ENCODE results near the gene HSBP1. TPM values are rescaled to one million over a fixed set of nuclear protein-coding genes. Genes with fewer than 3 reads are reported as not detected.

HSBP1 gene
- 216 and 217 TPM in 2 replicates for total RNA-seq (2022)
- percentile 78 among the genes with signal in this experiment for Bru-seq, nascent RNA
- percentile 96 among the genes with signal in this experiment for BruChase-seq, experiment 1, labeled RNA remaining after a 6-hour chase
- percentile 86 among the genes with signal in this experiment for BruChase-seq, experiment 2, labeled RNA remaining after a 2-hour chase
- long read RNA-seq, full-length matches to known transcripts, result 902 of 1,100 reads
- long read RNA-seq, partial matches to known transcripts, result 2 of 1,100 reads
- long read RNA-seq, other reads (novel, unspliced or antisense), result 196 of 1,100 reads

DNA sequence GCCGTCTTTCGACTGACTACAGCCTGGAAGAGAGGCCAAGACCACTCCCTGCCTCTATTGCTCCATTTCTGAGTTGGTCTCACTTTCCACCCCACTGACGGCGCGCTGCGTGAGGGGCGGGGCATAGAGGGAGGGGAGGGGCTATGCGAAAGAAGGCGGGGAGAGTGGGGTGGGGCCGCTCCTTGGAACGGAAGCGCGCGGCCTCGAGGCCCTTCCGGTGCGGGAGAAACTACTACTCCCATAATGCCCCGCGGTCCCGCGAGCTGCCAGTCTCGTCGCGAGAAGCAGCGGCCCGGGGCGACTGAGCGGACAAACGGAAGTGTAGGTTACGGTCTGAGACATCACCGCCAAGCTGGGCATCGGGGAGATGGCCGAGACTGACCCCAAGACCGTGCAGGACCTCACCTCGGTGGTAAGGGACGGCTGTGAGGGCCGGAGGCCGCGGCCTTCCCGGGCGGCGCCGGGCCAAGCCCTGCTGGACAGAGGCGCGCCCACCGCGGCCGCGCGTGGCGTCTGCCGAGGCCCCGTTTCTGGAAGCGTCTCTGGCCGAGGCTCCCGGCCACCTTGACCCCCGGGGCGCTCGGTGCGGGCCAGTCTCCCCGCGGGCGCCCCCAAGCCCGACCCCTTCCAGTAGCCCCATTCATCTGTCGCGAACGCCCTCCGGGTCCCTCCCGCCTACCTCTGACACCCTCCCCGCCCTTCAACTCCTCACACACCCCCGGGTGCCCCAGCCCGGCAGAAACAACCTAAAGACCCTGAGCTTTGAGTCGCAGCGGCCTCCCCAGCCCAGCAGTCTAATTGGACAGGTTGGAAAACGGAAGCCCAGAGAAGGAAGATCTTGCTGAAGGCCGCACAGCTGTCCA lies at the start of gene HSBP1:
HSBP1 (plus strand) TSS at position 269 of the 863 bp plus-strand sequence; CDS start at position 368, 99 bp downstream.
- intact Hi-C loops (cut with micrococcal nuclease; ENCODE audit: unreplicated experiment), result no loop called here
- BruUV-seq (replicated peaks), result no TSS peak
- TF ChIP-seq, protein P1, sequence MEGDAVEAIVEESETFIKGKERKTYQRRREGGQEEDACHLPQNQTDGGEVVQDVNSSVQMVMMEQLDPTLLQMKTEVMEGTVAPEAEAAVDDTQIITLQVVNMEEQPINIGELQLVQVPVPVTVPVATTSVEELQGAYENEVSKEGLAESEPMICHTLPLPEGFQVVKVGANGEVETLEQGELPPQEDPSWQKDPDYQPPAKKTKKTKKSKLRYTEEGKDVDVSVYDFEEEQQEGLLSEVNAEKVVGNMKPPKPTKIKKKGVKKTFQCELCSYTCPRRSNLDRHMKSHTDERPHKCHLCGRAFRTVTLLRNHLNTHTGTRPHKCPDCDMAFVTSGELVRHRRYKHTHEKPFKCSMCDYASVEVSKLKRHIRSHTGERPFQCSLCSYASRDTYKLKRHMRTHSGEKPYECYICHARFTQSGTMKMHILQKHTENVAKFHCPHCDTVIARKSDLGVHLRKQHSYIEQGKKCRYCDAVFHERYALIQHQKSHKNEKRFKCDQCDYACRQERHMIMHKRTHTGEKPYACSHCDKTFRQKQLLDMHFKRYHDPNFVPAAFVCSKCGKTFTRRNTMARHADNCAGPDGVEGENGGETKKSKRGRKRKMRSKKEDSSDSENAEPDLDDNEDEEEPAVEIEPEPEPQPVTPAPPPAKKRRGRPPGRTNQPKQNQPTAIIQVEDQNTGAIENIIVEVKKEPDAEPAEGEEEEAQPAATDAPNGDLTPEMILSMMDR (IDR thresholded peaks at IDR 0.05; ENCODE audit: unreplicated experiment), result no peak
- Mint-ChIP-seq H3K36me3 (ENCODE audit: insufficient read depth, unreplicated experiment) (peaks cover 36% of the 10 kb centered on the region), H3K9me3 (ENCODE audit: low read depth, unreplicated experiment) (no peaks in the 10 kb centered on the region), H3K4me3 (ENCODE audit: low read depth, unreplicated experiment) (peak within 1 kb of the TSS; percentile 92), H3K27ac (ENCODE audit: unreplicated experiment) (peak within 1 kb of the TSS; percentile 78), H3K27me3 (ENCODE audit: unreplicated experiment) (no peaks in the 10 kb centered on the region), H3K4me1 (ENCODE audit: low read depth, unreplicated experiment) (peaks cover 20% of the 10 kb centered on the region)
- peak; percentile 97 for DNase-seq
- CTCF ChIA-PET, result interaction anchor here (0.5 kb wide), 1 partner anchor 89 kb away, joined by 3 read pairs; no protein-coding TSS in a partner anchor

DNA sequence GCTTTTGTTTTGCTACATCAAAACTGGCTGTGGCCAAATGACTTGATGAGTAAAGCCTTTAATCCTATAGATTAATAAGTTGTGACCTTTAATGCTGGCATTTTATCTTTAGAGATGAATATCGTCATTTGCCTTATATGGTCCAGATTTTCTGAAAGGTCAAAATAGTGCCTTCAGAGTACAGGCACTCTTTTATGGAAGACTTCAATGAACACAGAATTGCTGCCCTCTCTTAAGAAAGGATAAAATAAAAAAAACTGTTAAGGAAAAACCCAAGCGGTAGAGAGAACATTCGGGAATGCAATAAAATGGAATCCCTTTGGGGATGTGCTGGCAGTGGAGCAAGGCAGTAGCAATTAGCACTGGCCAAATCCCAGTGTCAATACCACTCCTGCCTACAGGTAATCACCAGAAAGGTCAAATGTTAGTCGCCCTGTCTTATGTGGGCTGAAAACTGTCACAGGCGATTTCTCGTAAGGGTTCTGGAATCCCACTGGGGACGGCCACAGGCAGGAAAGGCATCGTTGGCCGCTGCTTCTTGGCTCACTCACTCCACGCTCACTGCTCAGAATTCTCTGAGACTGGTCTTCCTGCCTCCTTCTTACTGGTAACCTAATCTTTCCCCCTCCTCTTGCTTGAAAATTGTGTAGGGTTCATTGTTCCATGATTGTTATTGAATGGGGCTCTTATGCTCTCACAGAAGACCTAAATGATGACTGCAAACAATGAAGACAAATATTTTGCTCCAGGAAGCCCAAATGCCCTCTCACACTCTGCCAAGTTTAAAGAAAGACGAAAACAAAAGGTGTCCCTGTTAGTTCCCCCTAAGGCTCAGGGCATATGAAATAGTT lies 45.4 kb upstream of the HSBP1 start:
- TF ChIP-seq, protein P1 (IDR thresholded peaks at IDR 0.05; ENCODE audit: unreplicated experiment), result no peak
- H3K9me3 Mint-ChIP-seq (ENCODE audit: low read depth, unreplicated experiment), result peaks cover 2% of the 10 kb centered on the region
- DNase-seq, result no peak
- no peak overlapping the region for H3K27ac Mint-ChIP-seq (ENCODE audit: unreplicated experiment)
- H3K27me3 Mint-ChIP-seq (ENCODE audit: unreplicated experiment), result no peaks in the 10 kb centered on the region
- intact Hi-C loops (cut with micrococcal nuclease; ENCODE audit: unreplicated experiment), result no loop called here
- no TSS peak for BruUV-seq (replicated peaks)
- no peaks in the 10 kb centered on the region for H3K36me3 Mint-ChIP-seq (ENCODE audit: insufficient read depth, unreplicated experiment)
- CTCF ChIA-PET, result no interaction called here
- no peaks in the 10 kb centered on the region for H3K4me1 Mint-ChIP-seq (ENCODE audit: low read depth, unreplicated experiment)
- H3K4me3 Mint-ChIP-seq (ENCODE audit: low read depth, unreplicated experiment), result no peak overlapping the region

DNA sequence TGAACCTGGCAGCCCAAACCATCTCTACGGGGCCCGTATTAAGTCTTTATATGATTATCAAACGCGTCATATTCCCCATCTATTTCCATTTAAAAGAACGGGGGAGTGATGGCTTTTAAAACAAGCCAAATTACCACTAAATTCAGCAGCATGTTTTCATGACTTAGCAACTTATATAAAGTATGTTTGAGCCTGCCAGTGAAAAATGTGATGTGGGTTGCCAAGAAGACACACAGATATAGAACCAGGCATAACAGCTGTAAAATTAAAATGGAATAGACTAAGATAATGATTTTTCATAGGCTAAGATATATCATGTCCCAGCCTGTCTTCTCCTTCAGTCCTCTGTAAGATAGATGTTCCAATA lies 44.8 kb upstream of the HSBP1 start:
- no peak overlapping the region for H3K27ac Mint-ChIP-seq (ENCODE audit: unreplicated experiment)
- TF ChIP-seq, protein P1 (IDR thresholded peaks at IDR 0.05; ENCODE audit: unreplicated experiment), result no peak
- H3K4me1 Mint-ChIP-seq (ENCODE audit: low read depth, unreplicated experiment), result no peaks in the 10 kb centered on the region
- peaks cover 2% of the 10 kb centered on the region for H3K9me3 Mint-ChIP-seq (ENCODE audit: low read depth, unreplicated experiment)
- no peak overlapping the region for H3K4me3 Mint-ChIP-seq (ENCODE audit: low read depth, unreplicated experiment)
- H3K36me3 Mint-ChIP-seq (ENCODE audit: insufficient read depth, unreplicated experiment), result no peaks in the 10 kb centered on the region
- CTCF ChIA-PET, result no interaction called here
- intact Hi-C loops (cut with micrococcal nuclease; ENCODE audit: unreplicated experiment), result no loop called here
- no peaks in the 10 kb centered on the region for H3K27me3 Mint-ChIP-seq (ENCODE audit: unreplicated experiment)
- DNase-seq, result no peak
- BruUV-seq (replicated peaks), result no TSS peak

DNA sequence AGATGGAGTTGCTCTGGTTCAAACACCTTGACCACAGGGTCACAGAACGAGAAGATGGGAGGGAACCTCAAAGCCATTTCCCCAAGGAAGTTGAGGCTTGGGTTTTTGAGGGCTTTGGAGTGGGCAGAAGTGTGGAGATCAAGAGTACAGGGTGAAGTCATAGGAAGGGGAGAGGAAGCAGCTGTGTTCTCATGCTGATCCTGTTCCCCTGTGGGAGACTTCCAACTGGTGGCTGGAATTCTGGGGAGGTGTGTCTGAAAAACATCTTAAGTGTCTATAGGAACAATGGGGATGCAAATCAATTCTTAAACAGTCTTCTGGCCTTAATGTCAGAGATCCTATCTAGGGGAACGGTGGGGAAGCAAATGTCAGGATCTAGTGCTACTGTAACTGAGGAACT lies 38.8 kb upstream of the HSBP1 start:
- no peak for DNase-seq
- intact Hi-C loops (cut with micrococcal nuclease; ENCODE audit: unreplicated experiment), result no loop called here
- Mint-ChIP-seq H3K9me3 (ENCODE audit: low read depth, unreplicated experiment) (no peaks in the 10 kb centered on the region), H3K36me3 (ENCODE audit: insufficient read depth, unreplicated experiment) (no peaks in the 10 kb centered on the region), H3K27me3 (ENCODE audit: unreplicated experiment) (peaks cover 11% of the 10 kb centered on the region), H3K27ac (ENCODE audit: unreplicated experiment) (no peak overlapping the region), H3K4me1 (ENCODE audit: low read depth, unreplicated experiment) (no peaks in the 10 kb centered on the region), H3K4me3 (ENCODE audit: low read depth, unreplicated experiment) (no peak overlapping the region)
- CTCF ChIA-PET, result no interaction called here
- no TSS peak for BruUV-seq (replicated peaks)
- TF ChIP-seq, protein P1 (IDR thresholded peaks at IDR 0.05; ENCODE audit: unreplicated experiment), result no peak

Measured in Calu3 (cell line).